ENCODE data around the gene GEMIN7. TPM values are rescaled to one million over a fixed set of nuclear protein-coding genes. Genes with fewer than 3 reads are reported as not detected.

The GEMIN7 gene
- total and polyA plus RNA-seq, 2 of the 4 experiments (the other 2 are of a cell fraction), result 27.2 to 53.0 TPM

DNA sequence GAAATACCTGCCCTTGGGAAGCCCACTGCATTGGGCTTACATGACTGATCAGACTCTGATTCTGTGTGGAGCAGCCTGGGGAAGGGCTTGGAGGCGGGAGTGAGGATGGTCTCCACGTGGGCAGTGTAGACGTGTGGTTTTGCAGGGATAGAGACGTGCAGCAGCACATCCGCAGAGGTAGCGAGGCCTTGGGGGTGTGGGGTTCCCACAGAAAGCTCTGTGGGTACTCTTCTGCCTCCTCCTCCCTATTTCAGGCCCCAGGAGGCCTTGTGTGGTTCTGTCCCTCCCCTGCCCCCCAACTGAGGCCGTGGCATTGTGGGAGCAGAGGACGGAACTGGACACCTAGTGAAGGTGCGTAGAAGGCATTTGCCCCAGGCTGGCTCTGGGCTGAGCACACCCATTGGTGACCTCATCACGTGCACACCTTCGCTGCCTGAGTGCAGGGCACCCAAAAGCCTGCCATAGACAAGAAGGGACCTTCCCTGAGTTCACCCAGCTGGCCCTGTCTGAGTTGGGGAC is 42.8 kb downstream of the GEMIN7 start:
- Histone ChIP-seq H3K4ac (ENCODE audit: low read depth, low read length) (no peak overlapping the region), H2BK20ac (ENCODE audit: low read depth, low read length) (no peak overlapping the region), H3K18ac (ENCODE audit: low read depth, low read length) (no peak overlapping the region), H2AFZ (replicated peaks; ENCODE audit: low read length, poor library complexity) (no peak overlapping the region), H3K56ac (ENCODE audit: extremely low read depth, insufficient read depth, low read length) (no peak overlapping the region), H4K8ac (ENCODE audit: low read depth in 2 of 2, low read length in 2 of 2) (no peak overlapping the region), H3K9ac (ENCODE audit: low read depth, low read length) (no peak overlapping the region), H3K27ac (ENCODE audit: insufficient read depth, low read length) (no peak overlapping the region), H2AK9ac (replicated peaks; ENCODE audit: low read depth, low read length, poor library complexity) (no peak overlapping the region), H3K27me3 (ENCODE audit: control insufficient read depth, insufficient read depth, low read length) (no peaks in the 10 kb centered on the region), H3K36me3 (ENCODE audit: control insufficient read depth, insufficient read depth, low read length) (peaks cover 2% of the 10 kb centered on the region; the same call in 1 of the 2 replicates), H2AK5ac (ENCODE audit: low read depth, low read length) (no peak overlapping the region), H3K4me2 (ENCODE audit: low read depth, low read length) (no peak overlapping the region), H2BK15ac (ENCODE audit: low read depth, low read length) (no peak overlapping the region), H4K91ac (ENCODE audit: insufficient read depth, low read depth, low read length) (no peak overlapping the region), H2BK5ac (ENCODE audit: low read depth, low read length, poor library complexity, severe bottlenecking) (no peak overlapping the region), H3K4me1 (ENCODE audit: control insufficient read depth, insufficient read depth, low read length) (no peaks in the 10 kb centered on the region; the same call in 1 of the 2 replicates), H4K5ac (ENCODE audit: low read depth, low read length) (no peak overlapping the region), H3K79me1 (ENCODE audit: low read depth in 1 of 2, low read length in 2 of 2) (peaks cover 39 to 89% of the 10 kb centered on the region in 2 experiments), H3K23ac (ENCODE audit: low read depth, low read length) (no peak overlapping the region), H2BK120ac (ENCODE audit: low read depth, low read length) (no peak overlapping the region), H4K20me1 (ENCODE audit: insufficient read depth, low read length) (peaks cover 88% of the 10 kb centered on the region), H3K14ac (replicated peaks; ENCODE audit: low read depth, low read length) (no peak overlapping the region), H3K4me3 (ENCODE audit: insufficient read depth, low read depth, low read length) (no peak overlapping the region), H3K9me1 (ENCODE audit: insufficient read depth, low read length) (peaks cover 3% of the 10 kb centered on the region; the same call in 1 of the 2 replicates), H3K9me3 (ENCODE audit: control insufficient read depth, insufficient read depth, low read length) (no peaks in the 10 kb centered on the region)
- WGBS, 2 experiments (ENCODE audit: extremely low coverage in 2 of 2, insufficient read length in 1 of 2), result 93% methylated on average over 3 of the region's 11 CpGs; no CpG with 5 or more reads in 1 of the 2 experiments
- TF ChIP-seq MAZ (IDR thresholded peaks at IDR 0.05; ENCODE audit: borderline replicate concordance, low read depth, low read length), result no peak
- TF ChIP-seq, protein P1, sequence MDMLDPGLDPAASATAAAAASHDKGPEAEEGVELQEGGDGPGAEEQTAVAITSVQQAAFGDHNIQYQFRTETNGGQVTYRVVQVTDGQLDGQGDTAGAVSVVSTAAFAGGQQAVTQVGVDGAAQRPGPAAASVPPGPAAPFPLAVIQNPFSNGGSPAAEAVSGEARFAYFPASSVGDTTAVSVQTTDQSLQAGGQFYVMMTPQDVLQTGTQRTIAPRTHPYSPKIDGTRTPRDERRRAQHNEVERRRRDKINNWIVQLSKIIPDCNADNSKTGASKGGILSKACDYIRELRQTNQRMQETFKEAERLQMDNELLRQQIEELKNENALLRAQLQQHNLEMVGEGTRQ (IDR thresholded peaks at IDR 0.05; ENCODE audit: low read depth, low read length), result no peak
- TF ChIP-seq MXI1 (IDR thresholded peaks at IDR 0.05; ENCODE audit: borderline replicate concordance, low read depth, low read length), result no peak
- no peak for TF ChIP-seq FOS (IDR thresholded peaks at IDR 0.05; ENCODE audit: low read depth, low read length)
- no peak for TF ChIP-seq POLR2A (IDR thresholded peaks at IDR 0.05; ENCODE audit: low read depth, low read length)
- TF ChIP-seq RCOR1 (IDR thresholded peaks at IDR 0.05; ENCODE audit: insufficient replicate concordance, low read length), result no peak
- TF ChIP-seq MAFK (IDR thresholded peaks at IDR 0.05; ENCODE audit: low read depth, low read length), result no peak
- TF ChIP-seq CEBPB (IDR thresholded peaks at IDR 0.05; ENCODE audit: low read depth, low read length), result no peak
- no peak for TF ChIP-seq NFE2L2 (IDR thresholded peaks at IDR 0.05; ENCODE audit: low read depth, low read length)
- TF ChIP-seq RAD21 (IDR thresholded peaks at IDR 0.05; ENCODE audit: low read length), result no peak
- TF ChIP-seq RFX5 (IDR thresholded peaks at IDR 0.05; ENCODE audit: low read depth, low read length), result no peak
- TF ChIP-seq, protein P2, sequence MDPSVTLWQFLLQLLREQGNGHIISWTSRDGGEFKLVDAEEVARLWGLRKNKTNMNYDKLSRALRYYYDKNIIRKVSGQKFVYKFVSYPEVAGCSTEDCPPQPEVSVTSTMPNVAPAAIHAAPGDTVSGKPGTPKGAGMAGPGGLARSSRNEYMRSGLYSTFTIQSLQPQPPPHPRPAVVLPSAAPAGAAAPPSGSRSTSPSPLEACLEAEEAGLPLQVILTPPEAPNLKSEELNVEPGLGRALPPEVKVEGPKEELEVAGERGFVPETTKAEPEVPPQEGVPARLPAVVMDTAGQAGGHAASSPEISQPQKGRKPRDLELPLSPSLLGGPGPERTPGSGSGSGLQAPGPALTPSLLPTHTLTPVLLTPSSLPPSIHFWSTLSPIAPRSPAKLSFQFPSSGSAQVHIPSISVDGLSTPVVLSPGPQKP (IDR thresholded peaks at IDR 0.05; ENCODE audit: borderline replicate concordance, low read depth, low read length), result no peak
- TF ChIP-seq BHLHE40 (IDR thresholded peaks at IDR 0.05; ENCODE audit: low read depth, low read length), result no peak
- TF ChIP-seq, protein P3, sequence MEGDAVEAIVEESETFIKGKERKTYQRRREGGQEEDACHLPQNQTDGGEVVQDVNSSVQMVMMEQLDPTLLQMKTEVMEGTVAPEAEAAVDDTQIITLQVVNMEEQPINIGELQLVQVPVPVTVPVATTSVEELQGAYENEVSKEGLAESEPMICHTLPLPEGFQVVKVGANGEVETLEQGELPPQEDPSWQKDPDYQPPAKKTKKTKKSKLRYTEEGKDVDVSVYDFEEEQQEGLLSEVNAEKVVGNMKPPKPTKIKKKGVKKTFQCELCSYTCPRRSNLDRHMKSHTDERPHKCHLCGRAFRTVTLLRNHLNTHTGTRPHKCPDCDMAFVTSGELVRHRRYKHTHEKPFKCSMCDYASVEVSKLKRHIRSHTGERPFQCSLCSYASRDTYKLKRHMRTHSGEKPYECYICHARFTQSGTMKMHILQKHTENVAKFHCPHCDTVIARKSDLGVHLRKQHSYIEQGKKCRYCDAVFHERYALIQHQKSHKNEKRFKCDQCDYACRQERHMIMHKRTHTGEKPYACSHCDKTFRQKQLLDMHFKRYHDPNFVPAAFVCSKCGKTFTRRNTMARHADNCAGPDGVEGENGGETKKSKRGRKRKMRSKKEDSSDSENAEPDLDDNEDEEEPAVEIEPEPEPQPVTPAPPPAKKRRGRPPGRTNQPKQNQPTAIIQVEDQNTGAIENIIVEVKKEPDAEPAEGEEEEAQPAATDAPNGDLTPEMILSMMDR (conservative IDR thresholded peaks at IDR 0.05; ENCODE audit: low read depth, low read length), result no peak
- TF ChIP-seq SMC3 (IDR thresholded peaks at IDR 0.05; ENCODE audit: low read depth, low read length), result no peak
- TF ChIP-seq CHD1 (IDR thresholded peaks at IDR 0.05; ENCODE audit: low read depth, low read length), result no peak
- ATAC-seq (ENCODE audit: low read depth) (no peak), DNase-seq (no peak)
- in situ Hi-C loops (cut with MboI; ENCODE audit: low sequenced_read_pairs), result no loop called here
- intact Hi-C loops (cut with micrococcal nuclease), result no loop called here
- POLR2A ChIA-PET (ENCODE audit: unreplicated experiment), result no interaction called here
- dilution Hi-C loops (cut with HindIII; ENCODE audit: low sequenced_read_pairs, unreplicated experiment), result no loop called here
- CTCF ChIA-PET, result no interaction called here
- BruUV-seq (replicated peaks), result no TSS peak
